DND-41 (cell line): Measurements from ENCODE around the gene MEGF11.

Experiments
- EZH2 ChIP-seq: IDR thresholded peaks from 3 replicates; pipeline ENCODE4 v1.6.1; 2012; ENCODE audit warnings: borderline replicate concordance, low read depth, mild to moderate bottlenecking, moderate library complexity, low read length, inconsistent platforms; ENCODE audit not compliant: severe bottlenecking
- TF ChIP-seq, protein P1 (sequence below): IDR thresholded peaks from 2 replicates; pipeline ENCODE4 v1.5.1; 2012; ENCODE audit warnings: borderline replicate concordance, low read length, moderate library complexity, mild to moderate bottlenecking; ENCODE audit not compliant: poor library complexity, severe bottlenecking; ENCODE audit errors: extremely low read depth

- TF ChIP-seq, protein P1, sequence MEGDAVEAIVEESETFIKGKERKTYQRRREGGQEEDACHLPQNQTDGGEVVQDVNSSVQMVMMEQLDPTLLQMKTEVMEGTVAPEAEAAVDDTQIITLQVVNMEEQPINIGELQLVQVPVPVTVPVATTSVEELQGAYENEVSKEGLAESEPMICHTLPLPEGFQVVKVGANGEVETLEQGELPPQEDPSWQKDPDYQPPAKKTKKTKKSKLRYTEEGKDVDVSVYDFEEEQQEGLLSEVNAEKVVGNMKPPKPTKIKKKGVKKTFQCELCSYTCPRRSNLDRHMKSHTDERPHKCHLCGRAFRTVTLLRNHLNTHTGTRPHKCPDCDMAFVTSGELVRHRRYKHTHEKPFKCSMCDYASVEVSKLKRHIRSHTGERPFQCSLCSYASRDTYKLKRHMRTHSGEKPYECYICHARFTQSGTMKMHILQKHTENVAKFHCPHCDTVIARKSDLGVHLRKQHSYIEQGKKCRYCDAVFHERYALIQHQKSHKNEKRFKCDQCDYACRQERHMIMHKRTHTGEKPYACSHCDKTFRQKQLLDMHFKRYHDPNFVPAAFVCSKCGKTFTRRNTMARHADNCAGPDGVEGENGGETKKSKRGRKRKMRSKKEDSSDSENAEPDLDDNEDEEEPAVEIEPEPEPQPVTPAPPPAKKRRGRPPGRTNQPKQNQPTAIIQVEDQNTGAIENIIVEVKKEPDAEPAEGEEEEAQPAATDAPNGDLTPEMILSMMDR = no peak
- no peak for TF ChIP-seq EZH2
Measured at GRCh38 chr15:65994832-65995231, 258.7 kb downstream of the MEGF11 start.
